HTR-8/SVneo (cell line): Measurements from ENCODE around the gene RGS11.
"Not testable (repeated sequence)": the region's sequence is repeated elsewhere in the genome, so short reads cannot be mapped to it uniquely, and the experiment has no call there.

Experiments used
- DNase-seq: peaks from one replicate; pipeline ENCODE4 v3.0.0; 2011; ENCODE audit warnings: low spot score, mixed read lengths; ENCODE audit not compliant: insufficient read length
- FAIRE-seq: peaks from 2 replicates; lab custom pipeline; 2011; peaks lifted over from hg19 to GRCh38; lab: Jason Lieb, UNC

The RGS11 gene

GRCh38 chr16:265711-266110 is 10.0 kb downstream of the RGS11 start:
- no peak for DNase-seq
- FAIRE-seq = no peak

GRCh38 chr16:265002-265529 is 10.7 kb downstream of the RGS11 start:
- no peak for DNase-seq
- no peak for FAIRE-seq

- DNase-seq = no peak
- FAIRE-seq = no peak
Measured at GRCh38 chr16:264440-264951, 11.2 kb downstream of the RGS11 start.

GRCh38 chr16:263944-264343 is 11.8 kb downstream of the RGS11 start:
- DNase-seq (no peak), FAIRE-seq (no peak)

- DNase-seq (no peak), FAIRE-seq (no peak)
Measured at GRCh38 chr16:263182-263774, 12.5 kb downstream of the RGS11 start.

GRCh38 chr16:262121-262745 is 13.5 kb downstream of the RGS11 start:
- DNase-seq = no peak
- FAIRE-seq = no peak

- no peak for FAIRE-seq
Measured at GRCh38 chr16:261031-261691, 14.6 kb downstream of the RGS11 start.

GRCh38 chr16:260326-260725 is 15.4 kb downstream of the RGS11 start:
- FAIRE-seq (no peak), DNase-seq (no peak)

More at GRCh38 chr16:261031-261691, 14.6 kb downstream of the RGS11 start:
- no peak for DNase-seq

GRCh38 chr16:259814-260253 is 15.9 kb downstream of the RGS11 start:
- FAIRE-seq = no peak
- no peak for DNase-seq

- no peak for FAIRE-seq
Measured at GRCh38 chr16:259226-259625, 16.5 kb downstream of the RGS11 start.

GRCh38 chr16:258091-258490 is 17.7 kb downstream of the RGS11 start:
- not testable (repeated sequence) for FAIRE-seq, DNase-seq

More at GRCh38 chr16:259226-259625, 16.5 kb downstream of the RGS11 start:
- no peak for DNase-seq

GRCh38 chr16:255183-255582 is 20.6 kb downstream of the RGS11 start:
- no peak for DNase-seq
- no peak for FAIRE-seq

- FAIRE-seq = no peak
- DNase-seq = no peak
Measured at GRCh38 chr16:254461-254860, 21.3 kb downstream of the RGS11 start.

- no peak for FAIRE-seq
- no peak for DNase-seq
Measured at GRCh38 chr16:253833-254232, 21.9 kb downstream of the RGS11 start.

- DNase-seq (no peak), FAIRE-seq (no peak)
Measured at GRCh38 chr16:252366-253337, 23.1 kb downstream of the RGS11 start.

- no peak for FAIRE-seq
Measured at GRCh38 chr16:249431-249830, 26.3 kb downstream of the RGS11 start.

GRCh38 chr16:247027-247426 is 28.7 kb downstream of the RGS11 start:
- no peak for DNase-seq
- no peak for FAIRE-seq

More at GRCh38 chr16:249431-249830, 26.3 kb downstream of the RGS11 start:
- no peak for DNase-seq

GRCh38 chr16:245105-245504 is 30.6 kb downstream of the RGS11 start:
- no peak for FAIRE-seq
- no peak for DNase-seq

- FAIRE-seq (no peak), DNase-seq (no peak)
Measured at GRCh38 chr16:243348-243747, 32.4 kb downstream of the RGS11 start.

- FAIRE-seq (no peak), DNase-seq (no peak)
Measured at GRCh38 chr16:242281-242680, 33.5 kb downstream of the RGS11 start.
